H9 (cell line): ENCODE results near the gene AGAP3. TPM values are rescaled to one million over a fixed set of nuclear protein-coding genes. Genes with fewer than 3 reads are reported as not detected.

Experiments
- DNase-seq: peaks from one replicate; pipeline ENCODE4 v3.0.0-alpha.2; 2017
- H2AFZ ChIP-seq: one replicate; pipeline ENCODE4 v1.6.1; 2013; ENCODE audit warnings: mild to moderate bottlenecking, low read length, control low read depth, moderate library complexity
- H2AK5ac ChIP-seq: 2 replicates; pipeline ENCODE4 v1.6.1; 2013; ENCODE audit warnings: low read length, control low read depth, mixed read lengths; ENCODE audit not compliant: insufficient read length
- H2BK120ac ChIP-seq: one replicate; pipeline ENCODE4 v1.6.1; 2013; ENCODE audit warnings: low read depth, mild to moderate bottlenecking, low read length, control low read depth, inconsistent platforms; ENCODE audit not compliant: poor library complexity, severe bottlenecking
- H2BK12ac ChIP-seq: 2 replicates; pipeline ENCODE4 v1.6.1; 2013; ENCODE audit warnings: low read length, control low read depth, mixed read lengths, low read depth; ENCODE audit not compliant: insufficient read length
- H2BK15ac ChIP-seq: 2 replicates; pipeline ENCODE4 v1.6.1; 2013; ENCODE audit warnings: low read depth, low read length, control low read depth
- H2BK20ac ChIP-seq: one replicate; pipeline ENCODE4 v1.6.1; 2013; ENCODE audit warnings: low read depth, mild to moderate bottlenecking, low read length, control low read depth, inconsistent platforms; ENCODE audit not compliant: poor library complexity, severe bottlenecking
- H2BK5ac ChIP-seq: 2 replicates; pipeline ENCODE4 v1.6.1; 2013; ENCODE audit warnings: low read length, control low read depth, mixed read lengths; ENCODE audit not compliant: insufficient read length
- H3K14ac ChIP-seq: 2 replicates; pipeline ENCODE4 v1.6.1; 2013; ENCODE audit warnings: low read length, control low read depth; ENCODE audit not compliant: insufficient read depth
- H3K18ac ChIP-seq: 2 replicates; pipeline ENCODE4 v1.6.1; 2013; ENCODE audit warnings: low read depth, mild to moderate bottlenecking, mixed read lengths, low read length, control low read depth; ENCODE audit not compliant: insufficient read length
- H3K23ac ChIP-seq: 2 replicates; pipeline ENCODE4 v1.6.1; 2013; ENCODE audit warnings: low read length, control low read depth, mixed read lengths, low read depth; ENCODE audit not compliant: insufficient read length
- H3K23me2 ChIP-seq: 2 replicates; pipeline ENCODE4 v1.6.1; 2013; ENCODE audit warnings: low read depth, mild to moderate bottlenecking, mixed read lengths, low read length, control low read depth; ENCODE audit not compliant: insufficient read length, poor library complexity, severe bottlenecking
- H3K27ac ChIP-seq: 2 replicates; pipeline ENCODE4 v1.5.1; 2013; ENCODE audit warnings: low read length, control low read depth, mixed read lengths, low read depth; ENCODE audit not compliant: insufficient read length
- H3K27me3 ChIP-seq: 2 replicates; pipeline ENCODE4 v1.6.1; 2013; ENCODE audit warnings: low read length, control low read depth, inconsistent platforms; ENCODE audit not compliant: insufficient read depth
- H3K4ac ChIP-seq: 2 replicates; pipeline ENCODE4 v1.6.1; 2013; ENCODE audit warnings: low read depth, mild to moderate bottlenecking, control low read depth, inconsistent platforms, low read length, moderate library complexity
- H3K4me1 ChIP-seq: 2 replicates; pipeline ENCODE4 v1.6.1; 2013; ENCODE audit warnings: low read length, control low read depth, inconsistent platforms; ENCODE audit not compliant: insufficient read depth
- H3K4me2 ChIP-seq: 2 replicates; pipeline ENCODE4 v1.6.1; 2013; ENCODE audit warnings: low read length, control low read depth, mixed read lengths; ENCODE audit not compliant: insufficient read length, insufficient read depth
- H3K56ac ChIP-seq: 2 replicates; pipeline ENCODE4 v1.6.1; 2013; ENCODE audit warnings: low read depth, mild to moderate bottlenecking, mixed read lengths, low read length, control low read depth; ENCODE audit not compliant: insufficient read length
- H3K79me1 ChIP-seq: 2 replicates; pipeline ENCODE4 v1.6.1; 2013; ENCODE audit warnings: low read depth, mild to moderate bottlenecking, moderate library complexity, low read length, control low read depth, inconsistent platforms; ENCODE audit not compliant: insufficient read depth, poor library complexity, severe bottlenecking
- H3K79me2 ChIP-seq: 2 replicates; pipeline ENCODE4 v1.6.1; 2013; ENCODE audit warnings: low read length, control low read depth, inconsistent platforms; ENCODE audit not compliant: insufficient read depth
- H3K9ac ChIP-seq: 2 replicates; pipeline ENCODE4 v1.6.1; 2013; ENCODE audit warnings: low read length, control low read depth, mixed read lengths; ENCODE audit not compliant: insufficient read length; ENCODE audit errors: extremely low read depth
- H3K9me3 ChIP-seq: one replicate; pipeline ENCODE4 v1.6.1; 2013; ENCODE audit warnings: low read depth, low read length, inconsistent platforms; ENCODE audit not compliant: control insufficient read depth
- H3T11ph ChIP-seq: one replicate; pipeline ENCODE4 v1.6.1; 2013; ENCODE audit warnings: mild to moderate bottlenecking, low read length, control low read depth, inconsistent platforms
- H4K20me1 ChIP-seq: one replicate; pipeline ENCODE4 v1.6.1; 2013; ENCODE audit not compliant: control insufficient read depth, insufficient read length, insufficient read depth
- H4K5ac ChIP-seq: 2 replicates; pipeline ENCODE4 v1.6.1; 2013; ENCODE audit warnings: low read depth, mild to moderate bottlenecking, mixed read lengths, low read length, control low read depth; ENCODE audit not compliant: insufficient read length
- H4K8ac ChIP-seq: replicated peaks from 2 replicates; pipeline ENCODE4 v1.6.1; 2013; ENCODE audit warnings: low read length, control low read depth, mixed read lengths, low read depth; ENCODE audit not compliant: insufficient read length
- H4K91ac ChIP-seq: 2 replicates; pipeline ENCODE4 v1.6.1; 2013; ENCODE audit warnings: low read depth, mild to moderate bottlenecking, moderate library complexity, mixed read lengths, low read length, control low read depth; ENCODE audit not compliant: insufficient read length
- H3K27ac Mint-ChIP-seq, 3 experiments: 2 replicates in 2 of 3; 3 replicates in 1 of 3; pipeline ENCODE4 v1.8.0; 2020 to 2021; ENCODE audit warnings: mixed read lengths in 3 of 3, mild to moderate bottlenecking in 1 of 3, moderate library complexity in 1 of 3
- H3K27me3 Mint-ChIP-seq: 2 replicates; pipeline ENCODE4 v1.8.0; 2021; ENCODE audit warnings: low read depth, mild to moderate bottlenecking, moderate library complexity, mixed read lengths
- H3K36me3 Mint-ChIP-seq, 3 experiments: 2 replicates in 2 of 3; 3 replicates in 1 of 3; pipeline ENCODE4 v1.8.0; 2020 to 2021; ENCODE audit warnings: low read depth in 3 of 3, mixed read lengths in 3 of 3; ENCODE audit not compliant: insufficient read depth in 1 of 3
- H3K4me1 Mint-ChIP-seq, 2 experiments: 2 replicates each; pipeline ENCODE4 v1.8.0; 2020; ENCODE audit warnings: mixed read lengths in 2 of 2
- H3K4me3 Mint-ChIP-seq, 2 experiments: 2 replicates in 1 of 2; 3 replicates in 1 of 2; pipeline ENCODE4 v1.8.0; 2020 to 2021; ENCODE audit warnings: mild to moderate bottlenecking in 2 of 2, mixed read lengths in 2 of 2, moderate library complexity in 1 of 2
- H3K9me3 Mint-ChIP-seq, 2 experiments: 2 replicates in 1 of 2; 3 replicates in 1 of 2; pipeline ENCODE4 v1.8.0; 2020; ENCODE audit warnings: mild to moderate bottlenecking in 2 of 2, mixed read lengths in 2 of 2, moderate library complexity in 1 of 2
- WGBS: extraction: QIAGEN DNeasy Blood & Tissue Kit; methylation state at CpG from one replicate; pipeline ENCODE4 v1.1.7; 2013; ENCODE audit warnings: missing lambda C conversion rate, low lambda C conversion rate, mixed read lengths; ENCODE audit not compliant: insufficient read length; ENCODE audit errors: extremely low coverage; 5-methylcytosine and 5-hydroxymethylcytosine counted together
- total RNA-seq: library from RNA; stranded (reverse); gene quantifications from 2 replicates; pipeline ENCODE4 v1.2.1, GENCODE V29; 2021
- TF ChIP-seq, protein P1 (sequence below): fragments of 200-600 bp; sonication (generic); conservative IDR thresholded peaks from 3 replicates; pipeline ENCODE4 v1.8.0; 2021; ENCODE audit warnings: antibody characterized with exemption, mild to moderate bottlenecking

The AGAP3 gene
- total RNA-seq, 1 experiment from 2014 or later: 97.7 TPM

DNA sequence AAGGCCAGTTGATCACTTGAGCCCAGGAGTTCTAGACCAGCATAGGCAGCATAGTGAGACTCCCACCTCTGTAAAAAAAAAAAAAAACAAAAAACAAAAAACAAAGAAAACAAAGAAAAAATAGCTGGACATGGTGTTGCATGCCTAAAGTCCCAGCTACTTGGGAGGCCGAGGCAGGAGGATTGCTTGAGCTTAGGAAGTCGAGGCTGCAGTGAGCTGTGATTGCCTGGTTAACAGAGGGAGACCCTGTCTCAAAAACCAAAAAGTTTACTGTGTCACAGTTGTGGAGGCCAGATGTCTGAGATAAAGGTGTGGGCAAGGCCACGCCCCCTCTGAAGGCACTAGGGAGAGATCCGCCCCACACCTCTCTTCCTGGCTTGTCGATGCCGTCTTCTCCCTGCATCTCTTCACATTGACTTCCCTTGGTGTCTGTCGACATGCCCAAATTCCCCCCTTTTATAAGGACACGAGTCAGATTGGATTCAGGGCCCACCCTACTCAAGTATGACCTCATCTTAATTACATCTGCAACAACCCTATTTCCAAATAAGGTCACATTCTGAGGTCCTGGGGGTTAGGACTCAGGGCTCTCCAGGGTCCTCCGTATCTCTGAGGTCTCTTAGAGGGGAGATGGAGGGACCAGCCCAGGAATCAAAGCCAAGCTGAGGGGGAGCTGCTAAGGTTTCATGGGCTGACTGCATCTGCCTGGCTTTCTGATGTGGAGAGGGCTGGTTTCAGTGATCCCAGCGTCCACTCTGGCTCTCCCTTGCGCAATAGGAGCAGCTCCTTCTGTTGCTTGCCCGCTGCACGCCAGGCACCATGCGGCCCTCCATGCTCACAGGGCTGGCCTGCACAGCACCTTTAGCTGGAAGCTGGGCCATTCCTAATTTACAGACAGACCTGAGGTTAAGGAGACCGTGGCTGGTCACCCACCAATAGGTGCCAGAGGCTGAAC is 23.1 kb downstream of the AGAP3 start:
- Mint-ChIP-seq H3K36me3 (peaks cover 0 to 6% (median 2%) of the 10 kb centered on the region in 3 experiments; a peak in 5 of 7 replicates), H3K4me1 (peaks cover 31 to 36% of the 10 kb centered on the region in 2 experiments), H3K27me3 (no peaks in the 10 kb centered on the region; the same call in none of the 2 replicates), H3K9me3 (no peaks in the 10 kb centered on the region), H3K27ac (peak overlapping the region in 2 of 3 experiments; percentile 1 to 27; a peak in 1 of 7 replicates), H3K4me3 (no peak overlapping the region)
- no peak overlapping the region for H3T11ph ChIP-seq
- H3K9ac ChIP-seq: no peak overlapping the region
- no peaks in the 10 kb centered on the region for H3K9me3 ChIP-seq
- no peak overlapping the region for H2BK5ac ChIP-seq
- H3K18ac ChIP-seq: no peak overlapping the region
- H3K27me3 ChIP-seq: no peaks in the 10 kb centered on the region
- peaks cover 3% of the 10 kb centered on the region for H3K79me1 ChIP-seq
- no peak overlapping the region for H4K5ac ChIP-seq
- no peak overlapping the region for H2AFZ ChIP-seq
- peaks cover 7% of the 10 kb centered on the region; the same call in 1 of the 2 replicates for H3K4me1 ChIP-seq
- no peak overlapping the region for H3K4me2 ChIP-seq
- WGBS: no CpG with 5 or more reads among the region's 15 CpGs
- no peak overlapping the region for H4K8ac ChIP-seq
- no peak overlapping the region for H3K23ac ChIP-seq
- peaks cover 4% of the 10 kb centered on the region; the same call in 1 of the 2 replicates for H3K79me2 ChIP-seq
- no peaks in the 10 kb centered on the region for H3K23me2 ChIP-seq
- H3K27ac ChIP-seq: no peak overlapping the region
- no peaks in the 10 kb centered on the region for H4K20me1 ChIP-seq
- no peak overlapping the region for H2BK20ac ChIP-seq
- H4K91ac ChIP-seq: no peak overlapping the region
- H2BK15ac ChIP-seq: no peak overlapping the region
- TF ChIP-seq, protein P1, sequence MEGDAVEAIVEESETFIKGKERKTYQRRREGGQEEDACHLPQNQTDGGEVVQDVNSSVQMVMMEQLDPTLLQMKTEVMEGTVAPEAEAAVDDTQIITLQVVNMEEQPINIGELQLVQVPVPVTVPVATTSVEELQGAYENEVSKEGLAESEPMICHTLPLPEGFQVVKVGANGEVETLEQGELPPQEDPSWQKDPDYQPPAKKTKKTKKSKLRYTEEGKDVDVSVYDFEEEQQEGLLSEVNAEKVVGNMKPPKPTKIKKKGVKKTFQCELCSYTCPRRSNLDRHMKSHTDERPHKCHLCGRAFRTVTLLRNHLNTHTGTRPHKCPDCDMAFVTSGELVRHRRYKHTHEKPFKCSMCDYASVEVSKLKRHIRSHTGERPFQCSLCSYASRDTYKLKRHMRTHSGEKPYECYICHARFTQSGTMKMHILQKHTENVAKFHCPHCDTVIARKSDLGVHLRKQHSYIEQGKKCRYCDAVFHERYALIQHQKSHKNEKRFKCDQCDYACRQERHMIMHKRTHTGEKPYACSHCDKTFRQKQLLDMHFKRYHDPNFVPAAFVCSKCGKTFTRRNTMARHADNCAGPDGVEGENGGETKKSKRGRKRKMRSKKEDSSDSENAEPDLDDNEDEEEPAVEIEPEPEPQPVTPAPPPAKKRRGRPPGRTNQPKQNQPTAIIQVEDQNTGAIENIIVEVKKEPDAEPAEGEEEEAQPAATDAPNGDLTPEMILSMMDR: no peak
- no peak overlapping the region for H2AK5ac ChIP-seq
- no peak overlapping the region for H2BK120ac ChIP-seq
- H3K14ac ChIP-seq: no peak overlapping the region
- no peak overlapping the region for H3K56ac ChIP-seq
- no peak overlapping the region for H3K4ac ChIP-seq
- no peak for DNase-seq
- no peak overlapping the region for H2BK12ac ChIP-seq
